Endodermal cell (in vitro differentiated cells): Measurements from ENCODE around the gene LCN6. TPM values are rescaled to one million over a fixed set of nuclear protein-coding genes. Genes with fewer than 3 reads are reported as not detected.

Experiments used
- DNase-seq: peaks from one replicate; pipeline ENCODE4 v3.0.0-alpha.2; 2017
- H3K27ac ChIP-seq: 2 replicates; pipeline ENCODE4 v1.5.1; 2013; ENCODE audit warnings: mild to moderate bottlenecking, low read depth, low read length, moderate library complexity
- H3K27me3 ChIP-seq: 2 replicates; pipeline ENCODE4 v1.6.1; 2013; ENCODE audit warnings: mild to moderate bottlenecking, low read length, moderate library complexity; ENCODE audit not compliant: insufficient read depth, control insufficient read depth, poor library complexity, severe bottlenecking
- H3K36me3 ChIP-seq: 2 replicates; pipeline ENCODE4 v1.7.0; 2013; ENCODE audit warnings: mild to moderate bottlenecking, low read length, moderate library complexity; ENCODE audit not compliant: control insufficient read depth, insufficient read depth
- H3K4me1 ChIP-seq: one replicate; pipeline ENCODE4 v1.7.0; 2013; ENCODE audit warnings: low read length; ENCODE audit not compliant: control insufficient read depth, insufficient read depth
- H3K4me3 ChIP-seq: 2 replicates; pipeline ENCODE4 v1.5.1; 2013; ENCODE audit warnings: mild to moderate bottlenecking, low read length, moderate library complexity
- H3K9ac ChIP-seq: 2 replicates; pipeline ENCODE4 v1.6.1; 2013; ENCODE audit warnings: mild to moderate bottlenecking, low read length, moderate library complexity; ENCODE audit not compliant: poor library complexity, severe bottlenecking; ENCODE audit errors: extremely low read depth
- H3K9me3 ChIP-seq: 2 replicates; pipeline ENCODE4 v1.6.1; 2013; ENCODE audit warnings: mild to moderate bottlenecking, low read length, moderate library complexity; ENCODE audit not compliant: control insufficient read depth
- H3K27ac Mint-ChIP-seq: 2 replicates; pipeline ENCODE4 v1.8.0; 2020; ENCODE audit warnings: mixed read lengths
- H3K27me3 Mint-ChIP-seq: 2 replicates; pipeline ENCODE4 v1.8.0; 2021; ENCODE audit warnings: mild to moderate bottlenecking, mixed read lengths; ENCODE audit not compliant: insufficient read depth
- H3K36me3 Mint-ChIP-seq: 2 replicates; pipeline ENCODE4 v1.8.0; 2020; ENCODE audit warnings: low read depth, mixed read lengths
- H3K4me1 Mint-ChIP-seq: 2 replicates; pipeline ENCODE4 v1.8.0; 2020; ENCODE audit warnings: mixed read lengths
- H3K4me3 Mint-ChIP-seq: 2 replicates; pipeline ENCODE4 v1.8.0; 2020; ENCODE audit warnings: mild to moderate bottlenecking, moderate library complexity, mixed read lengths
- H3K9me3 Mint-ChIP-seq: 2 replicates; pipeline ENCODE4 v1.8.0; 2020; ENCODE audit warnings: mild to moderate bottlenecking, mixed read lengths
- WGBS, 2 experiments: methylation state at CpG; one replicate each; pipeline versions ENCODE4 v1.1.5 to v1.1.7; 2013; ENCODE audit warnings: missing lambda C conversion rate in 2 of 2, mixed read lengths in 1 of 2; ENCODE audit not compliant: insufficient coverage in 1 of 2, insufficient read length in 1 of 2; 5-methylcytosine and 5-hydroxymethylcytosine counted together
- total RNA-seq, 2 donors: library from RNA; stranded (reverse); fragmentation: NEBNext Ultra II Directional in 1 of 2; extraction: Animal tissue kit (Norgen Biotek cat#: 25700) in 1 of 2; gene quantifications; 2 replicates in 1 of 2; 3 replicates in 1 of 2; pipeline ENCODE4 v1.2.1, GENCODE V29; 2021
- TF ChIP-seq, protein P1 (sequence below): fragments of 200-600 bp; sonication (generic); conservative IDR thresholded peaks from 2 replicates; pipeline ENCODE4 v1.5.0; 2021; ENCODE audit warnings: antibody characterized with exemption, mild to moderate bottlenecking

Gene LCN6
- total RNA-seq, 2 donors from 2014 or later: not detected

DNA sequence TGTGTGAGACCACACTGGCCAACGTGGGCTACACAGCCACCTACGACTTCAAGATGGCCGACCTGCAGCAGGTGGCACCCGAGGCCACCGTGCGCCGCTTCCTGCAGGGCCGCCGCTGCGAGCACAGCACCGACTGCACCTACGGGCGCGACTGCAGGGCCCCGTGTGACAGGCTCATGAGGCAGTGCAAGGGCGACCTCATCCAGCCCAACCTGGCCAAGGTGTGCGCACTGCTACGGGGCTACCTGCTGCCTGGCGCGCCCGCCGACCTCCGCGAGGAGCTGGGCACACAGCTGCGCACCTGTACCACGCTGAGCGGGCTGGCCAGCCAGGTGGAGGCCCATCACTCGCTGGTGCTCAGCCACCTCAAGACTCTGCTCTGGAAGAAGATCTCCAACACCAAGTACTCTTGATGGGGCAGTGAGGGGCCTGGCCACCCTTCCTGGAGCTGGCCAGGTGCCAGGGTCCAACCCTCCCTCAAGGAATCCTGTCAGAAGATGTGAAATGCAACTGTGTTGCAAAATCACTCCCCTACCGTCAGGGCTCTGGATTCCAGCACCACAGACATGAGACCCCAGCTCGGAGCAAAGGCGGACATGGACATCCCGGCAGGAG lies 24.9 kb downstream of the LCN6 start:
- H3K27ac Mint-ChIP-seq: no peak overlapping the region
- no peaks in the 10 kb centered on the region for H3K9me3 Mint-ChIP-seq
- peaks cover 15% of the 10 kb centered on the region for H3K4me1 Mint-ChIP-seq
- DNase-seq: no peak
- WGBS, 2 experiments: 96 to 98% methylated on average over 27 to 32 of the region's 32 CpGs
- H3K27ac ChIP-seq: no peak overlapping the region
- no peak overlapping the region for H3K9ac ChIP-seq
- H3K36me3 ChIP-seq: peaks cover 33% of the 10 kb centered on the region
- no peaks in the 10 kb centered on the region for H3K27me3 ChIP-seq
- H3K4me3 ChIP-seq: no peak overlapping the region
- TF ChIP-seq, protein P1, sequence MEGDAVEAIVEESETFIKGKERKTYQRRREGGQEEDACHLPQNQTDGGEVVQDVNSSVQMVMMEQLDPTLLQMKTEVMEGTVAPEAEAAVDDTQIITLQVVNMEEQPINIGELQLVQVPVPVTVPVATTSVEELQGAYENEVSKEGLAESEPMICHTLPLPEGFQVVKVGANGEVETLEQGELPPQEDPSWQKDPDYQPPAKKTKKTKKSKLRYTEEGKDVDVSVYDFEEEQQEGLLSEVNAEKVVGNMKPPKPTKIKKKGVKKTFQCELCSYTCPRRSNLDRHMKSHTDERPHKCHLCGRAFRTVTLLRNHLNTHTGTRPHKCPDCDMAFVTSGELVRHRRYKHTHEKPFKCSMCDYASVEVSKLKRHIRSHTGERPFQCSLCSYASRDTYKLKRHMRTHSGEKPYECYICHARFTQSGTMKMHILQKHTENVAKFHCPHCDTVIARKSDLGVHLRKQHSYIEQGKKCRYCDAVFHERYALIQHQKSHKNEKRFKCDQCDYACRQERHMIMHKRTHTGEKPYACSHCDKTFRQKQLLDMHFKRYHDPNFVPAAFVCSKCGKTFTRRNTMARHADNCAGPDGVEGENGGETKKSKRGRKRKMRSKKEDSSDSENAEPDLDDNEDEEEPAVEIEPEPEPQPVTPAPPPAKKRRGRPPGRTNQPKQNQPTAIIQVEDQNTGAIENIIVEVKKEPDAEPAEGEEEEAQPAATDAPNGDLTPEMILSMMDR: no peak
- no peaks in the 10 kb centered on the region for H3K27me3 Mint-ChIP-seq
- peaks cover 6% of the 10 kb centered on the region for H3K4me1 ChIP-seq
- peaks cover 37% of the 10 kb centered on the region for H3K36me3 Mint-ChIP-seq
- no peaks in the 10 kb centered on the region for H3K9me3 ChIP-seq
- H3K4me3 Mint-ChIP-seq: no peak overlapping the region

GRCh38 chr9:136722969-136723356 lies 25.4 kb downstream of the LCN6 start:
- Mint-ChIP-seq H3K4me3 (no peak overlapping the region), H3K27ac (no peak overlapping the region), H3K4me1 (peaks cover 15% of the 10 kb centered on the region), H3K36me3 (peaks cover 37% of the 10 kb centered on the region), H3K9me3 (no peaks in the 10 kb centered on the region), H3K27me3 (no peaks in the 10 kb centered on the region)
- Histone ChIP-seq H3K9ac (no peak overlapping the region), H3K27me3 (no peaks in the 10 kb centered on the region), H3K4me3 (no peak overlapping the region), H3K36me3 (peaks cover 33% of the 10 kb centered on the region), H3K9me3 (no peaks in the 10 kb centered on the region), H3K4me1 (peaks cover 6% of the 10 kb centered on the region), H3K27ac (no peak overlapping the region)
- TF ChIP-seq, protein P1: no peak
- no peak for DNase-seq
- WGBS, 2 experiments: 95 to 96% methylated on average over 19 to 24 of the region's 24 CpGs

- Histone ChIP-seq H3K9me3 (no peaks in the 10 kb centered on the region), H3K4me3 (no peak overlapping the region), H3K4me1 (peaks cover 6% of the 10 kb centered on the region), H3K9ac (no peak overlapping the region), H3K27ac (no peak overlapping the region), H3K36me3 (peaks cover 33% of the 10 kb centered on the region), H3K27me3 (no peaks in the 10 kb centered on the region)
- Mint-ChIP-seq H3K9me3 (no peaks in the 10 kb centered on the region), H3K4me3 (no peak overlapping the region), H3K36me3 (peaks cover 37% of the 10 kb centered on the region), H3K4me1 (peaks cover 15% of the 10 kb centered on the region), H3K27me3 (no peaks in the 10 kb centered on the region), H3K27ac (no peak overlapping the region)
- TF ChIP-seq, protein P1: no peak
- peak; percentile 62 for DNase-seq
- 90 to 94% methylated on average over 20 to 31 of the region's 31 CpGs for WGBS, 2 experiments
Measured at GRCh38 chr9:136722093-136722968, 26.0 kb downstream of the LCN6 start.
